ENCODE data around the gene GSC.

The GSC gene

GRCh38 chr14:94771158-94771905 lies 1.4 kb upstream of the GSC start:
- H3K9ac ChIP-seq (ENCODE audit: low read length), result no peak overlapping the region
- H4K20me1 ChIP-seq (ENCODE audit: insufficient read depth, low read length), result no peaks in the 10 kb centered on the region
- H3K36me3 ChIP-seq (replicated peaks; ENCODE audit: low read depth, low read length), result no peaks in the 10 kb centered on the region
- 0 out of 2 replicates have a peak, but pooled peaks cover 14% of the 10 kb centered on the region for H3K27me3 ChIP-seq (ENCODE audit: low read depth, low read length)
- H3K27ac ChIP-seq (ENCODE audit: low read length), result no peak overlapping the region
- H3K9me3 ChIP-seq (ENCODE audit: insufficient read depth, low read length), result no peaks in the 10 kb centered on the region
- H3K79me2 ChIP-seq (ENCODE audit: low read length), result no peaks in the 10 kb centered on the region
- no peak overlapping the region for H2AFZ ChIP-seq (ENCODE audit: low read depth, low read length)
- TF ChIP-seq, protein P1, sequence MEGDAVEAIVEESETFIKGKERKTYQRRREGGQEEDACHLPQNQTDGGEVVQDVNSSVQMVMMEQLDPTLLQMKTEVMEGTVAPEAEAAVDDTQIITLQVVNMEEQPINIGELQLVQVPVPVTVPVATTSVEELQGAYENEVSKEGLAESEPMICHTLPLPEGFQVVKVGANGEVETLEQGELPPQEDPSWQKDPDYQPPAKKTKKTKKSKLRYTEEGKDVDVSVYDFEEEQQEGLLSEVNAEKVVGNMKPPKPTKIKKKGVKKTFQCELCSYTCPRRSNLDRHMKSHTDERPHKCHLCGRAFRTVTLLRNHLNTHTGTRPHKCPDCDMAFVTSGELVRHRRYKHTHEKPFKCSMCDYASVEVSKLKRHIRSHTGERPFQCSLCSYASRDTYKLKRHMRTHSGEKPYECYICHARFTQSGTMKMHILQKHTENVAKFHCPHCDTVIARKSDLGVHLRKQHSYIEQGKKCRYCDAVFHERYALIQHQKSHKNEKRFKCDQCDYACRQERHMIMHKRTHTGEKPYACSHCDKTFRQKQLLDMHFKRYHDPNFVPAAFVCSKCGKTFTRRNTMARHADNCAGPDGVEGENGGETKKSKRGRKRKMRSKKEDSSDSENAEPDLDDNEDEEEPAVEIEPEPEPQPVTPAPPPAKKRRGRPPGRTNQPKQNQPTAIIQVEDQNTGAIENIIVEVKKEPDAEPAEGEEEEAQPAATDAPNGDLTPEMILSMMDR (IDR thresholded peaks at IDR 0.05; ENCODE audit: low read depth, low read length), result no peak
- no peak for TF ChIP-seq EZH2phosphoT487 (IDR thresholded peaks at IDR 0.05; ENCODE audit: low read depth)
- H3K4me2 ChIP-seq (ENCODE audit: low read length), result no peak overlapping the region
- no peak overlapping the region for H3K4me3 ChIP-seq (ENCODE audit: low read length)
- no peaks in the 10 kb centered on the region for H3K4me1 ChIP-seq (ENCODE audit: low read length)

DNA sequence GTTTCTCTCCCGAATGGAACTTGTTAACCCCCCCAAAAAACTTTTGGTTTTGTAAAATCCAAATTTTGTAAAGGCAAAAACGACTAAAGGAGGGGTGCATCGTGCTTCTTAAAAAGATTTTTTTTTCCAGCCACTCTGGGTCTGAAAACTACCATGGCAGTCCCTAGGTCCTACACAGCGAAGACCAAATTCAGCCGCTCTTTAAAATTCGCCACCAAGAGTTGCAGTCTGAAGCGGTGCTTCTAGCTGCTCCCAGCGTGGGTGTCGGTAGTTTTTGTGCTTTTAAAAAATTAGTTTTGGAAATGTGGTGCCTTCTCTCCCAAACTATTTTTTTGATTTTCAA lies 873 bp upstream of the GSC start:
- no peaks in the 10 kb centered on the region for H3K4me1 ChIP-seq (ENCODE audit: low read length)
- no peak overlapping the region for H3K9ac ChIP-seq (ENCODE audit: low read length)
- H3K27me3 ChIP-seq (ENCODE audit: low read depth, low read length), result 0 out of 2 replicates have a peak, but pooled peaks cover 10% of the 10 kb centered on the region

DNA sequence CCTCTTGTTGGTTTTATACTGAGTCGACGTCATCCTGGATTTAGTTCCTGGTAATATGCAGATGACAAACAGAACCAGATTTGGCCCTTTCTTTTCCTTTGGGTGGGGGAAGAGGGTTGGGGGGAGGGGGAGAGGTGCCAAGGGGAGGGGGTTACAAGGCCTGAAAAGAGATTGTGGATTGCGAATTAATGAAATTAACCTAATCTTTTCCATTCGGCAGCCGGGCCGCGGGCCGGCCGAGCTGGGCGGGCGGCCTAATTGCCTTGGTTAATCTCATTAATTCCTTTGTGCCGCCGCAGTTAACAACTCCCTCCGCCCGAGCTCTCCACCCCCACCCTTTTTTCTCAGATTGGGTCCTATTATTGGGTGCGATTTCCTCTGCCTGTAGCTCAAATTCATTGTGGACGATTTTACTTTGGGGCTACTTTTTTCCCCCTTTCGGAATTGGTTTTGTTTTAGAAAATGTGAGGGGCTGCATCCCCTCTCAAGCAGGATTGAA lies 387 bp upstream of the GSC start:
- 0 out of 2 replicates have a peak, but pooled peaks cover 11% of the 10 kb centered on the region for H3K27me3 ChIP-seq (ENCODE audit: low read depth, low read length)
- no peak overlapping the region for H3K9ac ChIP-seq (ENCODE audit: low read length)
- TF ChIP-seq EZH2phosphoT487 (IDR thresholded peaks at IDR 0.05; ENCODE audit: low read depth), result no peak
- TF ChIP-seq, protein P1 (IDR thresholded peaks at IDR 0.05; ENCODE audit: low read depth, low read length), result no peak

More for the DNA sequence above, 873 bp upstream of the GSC start:
- Histone ChIP-seq H4K20me1 (ENCODE audit: insufficient read depth, low read length) (no peaks in the 10 kb centered on the region), H2AFZ (ENCODE audit: low read depth, low read length) (no peak overlapping the region), H3K4me2 (ENCODE audit: low read length) (no peak overlapping the region), H3K4me3 (ENCODE audit: low read length) (no peak overlapping the region), H3K36me3 (replicated peaks; ENCODE audit: low read depth, low read length) (no peaks in the 10 kb centered on the region), H3K9me3 (ENCODE audit: insufficient read depth, low read length) (no peaks in the 10 kb centered on the region), H3K27ac (ENCODE audit: low read length) (no peak overlapping the region), H3K79me2 (ENCODE audit: low read length) (no peaks in the 10 kb centered on the region)
- TF ChIP-seq, protein P1 (IDR thresholded peaks at IDR 0.05; ENCODE audit: low read depth, low read length), result no peak
- TF ChIP-seq EZH2phosphoT487 (IDR thresholded peaks at IDR 0.05; ENCODE audit: low read depth), result no peak

DNA sequence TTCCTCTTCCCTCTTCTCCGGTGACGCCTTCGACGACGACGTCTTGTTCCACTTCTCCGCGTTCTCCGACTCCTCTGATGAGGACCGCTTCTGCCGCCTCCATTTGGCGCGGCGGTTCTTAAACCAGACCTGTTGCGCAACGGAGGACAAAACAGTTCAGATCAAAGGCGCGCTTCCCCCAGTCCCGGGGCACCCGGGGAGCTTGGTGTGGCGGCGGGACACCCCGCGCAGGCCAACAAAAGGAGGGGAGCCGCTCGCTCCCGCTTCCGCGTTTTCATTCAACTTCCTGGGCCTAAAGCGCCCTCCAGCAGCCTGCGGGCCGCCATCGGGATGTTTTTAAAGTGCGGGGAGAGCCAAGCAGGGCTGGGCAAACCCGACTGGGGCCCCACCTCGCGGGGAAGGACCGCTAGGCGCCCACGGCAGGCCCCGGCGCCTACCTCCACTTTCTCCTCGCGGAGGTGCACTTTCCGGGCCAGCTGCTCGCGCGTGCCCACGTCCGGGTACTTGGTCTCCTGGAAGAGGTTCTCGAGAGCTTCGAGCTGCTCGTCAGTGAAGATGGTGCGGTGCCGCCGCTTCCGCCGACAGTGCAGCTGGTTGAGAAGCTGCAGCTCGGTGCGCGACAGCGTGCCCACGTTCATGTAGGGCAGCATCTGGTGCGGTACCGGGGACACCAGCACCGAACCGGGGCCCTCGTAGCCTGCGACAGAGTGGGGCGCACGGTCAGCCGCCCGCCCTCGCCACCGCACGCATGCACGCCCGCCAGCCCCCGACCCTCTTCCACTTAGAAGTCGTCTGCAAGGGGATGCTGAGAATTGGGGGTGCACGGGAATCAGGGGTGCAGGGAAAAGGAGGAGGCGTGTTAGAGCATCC lies 1.2 kb downstream of the GSC start:
- TF ChIP-seq EZH2phosphoT487 (IDR thresholded peaks at IDR 0.05; ENCODE audit: low read depth), result no peak
- TF ChIP-seq, protein P1 (IDR thresholded peaks at IDR 0.05; ENCODE audit: low read depth, low read length), result no peak
- Histone ChIP-seq H3K4me3 (ENCODE audit: low read length) (no peak overlapping the region), H3K4me1 (ENCODE audit: low read length) (no peaks in the 10 kb centered on the region), H3K4me2 (ENCODE audit: low read length) (no peak overlapping the region), H4K20me1 (ENCODE audit: insufficient read depth, low read length) (no peaks in the 10 kb centered on the region), H3K79me2 (ENCODE audit: low read length) (no peaks in the 10 kb centered on the region), H3K27me3 (ENCODE audit: low read depth, low read length) (0 out of 2 replicates have a peak, but pooled peaks cover 2% of the 10 kb centered on the region), H3K36me3 (replicated peaks; ENCODE audit: low read depth, low read length) (no peaks in the 10 kb centered on the region), H2AFZ (ENCODE audit: low read depth, low read length) (no peak overlapping the region), H3K27ac (ENCODE audit: low read length) (no peak overlapping the region), H3K9me3 (ENCODE audit: insufficient read depth, low read length) (no peaks in the 10 kb centered on the region), H3K9ac (ENCODE audit: low read length) (no peak overlapping the region)

More for the DNA sequence above, 387 bp upstream of the GSC start:
- Histone ChIP-seq H4K20me1 (ENCODE audit: insufficient read depth, low read length) (no peaks in the 10 kb centered on the region), H3K36me3 (replicated peaks; ENCODE audit: low read depth, low read length) (no peaks in the 10 kb centered on the region), H3K9me3 (ENCODE audit: insufficient read depth, low read length) (no peaks in the 10 kb centered on the region), H3K4me1 (ENCODE audit: low read length) (no peaks in the 10 kb centered on the region), H3K4me3 (ENCODE audit: low read length) (no peak overlapping the region), H3K4me2 (ENCODE audit: low read length) (no peak overlapping the region), H3K79me2 (ENCODE audit: low read length) (no peaks in the 10 kb centered on the region), H3K27ac (ENCODE audit: low read length) (no peak overlapping the region), H2AFZ (ENCODE audit: low read depth, low read length) (no peak overlapping the region)
